ENCODE results near the gene RAB6A. TPM values are rescaled to one million over a fixed set of nuclear protein-coding genes. Genes with fewer than 3 reads are reported as not detected.

Gene RAB6A
- polyA plus RNA-seq, 2 of the 4 experiments (the other 2 are of a cell fraction) = 75.7 to 141 TPM

DNA sequence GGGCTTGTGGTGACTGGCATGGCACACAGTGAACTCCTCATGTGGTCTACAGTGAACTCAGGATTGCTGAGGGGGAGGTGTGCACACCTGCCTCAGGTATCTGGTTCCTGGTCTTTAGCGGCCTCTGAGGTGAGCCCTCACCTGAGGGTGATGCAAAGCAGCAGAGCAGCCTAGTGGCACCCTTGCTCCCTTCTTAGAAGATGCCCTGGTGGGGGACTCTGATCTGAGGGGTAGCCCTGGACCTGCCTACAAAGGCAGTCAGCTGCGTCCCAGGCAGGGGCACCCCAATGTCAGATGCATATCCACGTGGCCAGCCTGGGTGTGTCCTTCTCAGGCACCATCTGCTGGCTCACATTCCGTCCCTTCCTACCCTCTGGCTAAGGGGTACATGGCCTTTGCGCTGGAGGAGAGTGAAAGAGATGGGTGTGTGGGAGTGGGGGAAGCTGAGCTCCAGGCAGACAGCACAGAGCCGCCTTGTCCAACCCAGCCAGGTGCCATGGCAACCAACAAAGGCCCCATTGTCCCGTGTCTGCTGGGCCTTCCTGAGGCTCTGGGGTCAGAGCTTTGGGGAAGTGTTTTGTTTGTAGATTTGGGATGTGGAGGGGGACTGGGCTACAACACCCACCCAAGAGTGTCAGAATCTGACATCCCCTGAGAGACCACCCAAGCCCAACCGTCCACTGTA, 108.7 kb downstream of the RAB6A start:
- ATAC-seq = no peak

DNA sequence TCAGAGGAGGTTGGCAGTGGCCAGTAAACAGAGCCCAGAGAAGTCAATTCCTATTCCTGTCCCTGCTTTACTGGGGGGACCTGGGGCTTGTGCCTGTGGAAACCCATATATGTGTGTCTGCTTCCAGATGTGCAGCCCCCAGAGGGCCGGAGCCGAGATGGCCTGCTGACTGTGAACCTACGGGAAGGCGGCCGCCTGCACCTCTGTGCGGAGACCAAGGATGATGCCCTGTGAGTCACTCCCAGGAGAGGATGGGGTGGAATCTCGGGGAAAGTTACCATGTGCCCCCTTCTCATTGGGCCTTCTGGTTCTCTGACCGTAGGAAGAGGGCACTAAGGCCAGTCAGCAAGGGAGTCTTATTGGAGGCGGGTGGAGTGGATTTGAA, 109.2 kb downstream of the RAB6A start:
- no peak overlapping the region for H3K27ac ChIP-seq
- FAIRE-seq = no peak
- DNase-seq (ENCODE audit: low read depth in 1 of 2, low spot score in 1 of 2) = no peak
- H3K4me2 ChIP-seq = no peak overlapping the region
- 86% methylated on average over 9 of the region's 9 CpGs for WGBS (ENCODE audit: missing lambda C conversion rate)
- no peak overlapping the region for H3K4me3 ChIP-seq
- ChIA-PET POLR2A (no interaction called here), CTCF (interaction anchor here (1.9 to 8.7 kb wide), 2 partner anchors 9 kb away, joined by 6 to 81 read pairs; no protein-coding TSS in a partner anchor)
- H3K4me1 ChIP-seq = no peaks in the 10 kb centered on the region
- TF ChIP-seq RCOR1 (IDR thresholded peaks at IDR 0.05; ENCODE audit: low read depth, low read length) (no peak), ZSCAN20 (CRISPR knock-in tag; IDR thresholded peaks at IDR 0.05) (no peak), MAZ (IDR thresholded peaks at IDR 0.05; ENCODE audit: borderline replicate concordance, low read depth, low read length) (no peak), RAD21 (conservative IDR thresholded peaks at IDR 0.05 in 1 of 2, IDR thresholded peaks at IDR 0.05 in 1 of 2) (no peak), POLR2AphosphoS2 (conservative IDR thresholded peaks at IDR 0.05; ENCODE audit: low read length) (no peak), FOXS1 (CRISPR knock-in tag; IDR thresholded peaks at IDR 0.05) (no peak), HOXA7 (CRISPR knock-in tag; IDR thresholded peaks at IDR 0.05) (no peak), EHMT2 (IDR thresholded peaks at IDR 0.05; ENCODE audit: low read depth) (no peak), JUN (IDR thresholded peaks at IDR 0.05) (no peak), PHF8 (IDR thresholded peaks at IDR 0.05; ENCODE audit: borderline replicate concordance, low read depth) (no peak), RFX5 (IDR thresholded peaks at IDR 0.05) (no peak), KDM5A (IDR thresholded peaks at IDR 0.05) (no peak), BHLHE40 (IDR thresholded peaks at IDR 0.05; ENCODE audit: low read depth, low read length) (no peak), TP53 (CRISPR knock-in tag; IDR thresholded peaks at IDR 0.05) (no peak), MAFK (IDR thresholded peaks at IDR 0.05; ENCODE audit: partially characterized antibody) (no peak), RARB (CRISPR knock-in tag; IDR thresholded peaks at IDR 0.05) (no peak), JUNB (IDR thresholded peaks at IDR 0.05) (no peak)
- TF ChIP-seq, protein P1, sequence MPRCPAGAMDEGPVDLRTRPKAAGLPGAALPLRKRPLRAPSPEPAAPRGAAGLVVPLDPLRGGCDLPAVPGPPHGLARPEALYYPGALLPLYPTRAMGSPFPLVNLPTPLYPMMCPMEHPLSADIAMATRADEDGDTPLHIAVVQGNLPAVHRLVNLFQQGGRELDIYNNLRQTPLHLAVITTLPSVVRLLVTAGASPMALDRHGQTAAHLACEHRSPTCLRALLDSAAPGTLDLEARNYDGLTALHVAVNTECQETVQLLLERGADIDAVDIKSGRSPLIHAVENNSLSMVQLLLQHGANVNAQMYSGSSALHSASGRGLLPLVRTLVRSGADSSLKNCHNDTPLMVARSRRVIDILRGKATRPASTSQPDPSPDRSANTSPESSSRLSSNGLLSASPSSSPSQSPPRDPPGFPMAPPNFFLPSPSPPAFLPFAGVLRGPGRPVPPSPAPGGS (IDR thresholded peaks at IDR 0.05) = no peak
- TF ChIP-seq, protein P2, sequence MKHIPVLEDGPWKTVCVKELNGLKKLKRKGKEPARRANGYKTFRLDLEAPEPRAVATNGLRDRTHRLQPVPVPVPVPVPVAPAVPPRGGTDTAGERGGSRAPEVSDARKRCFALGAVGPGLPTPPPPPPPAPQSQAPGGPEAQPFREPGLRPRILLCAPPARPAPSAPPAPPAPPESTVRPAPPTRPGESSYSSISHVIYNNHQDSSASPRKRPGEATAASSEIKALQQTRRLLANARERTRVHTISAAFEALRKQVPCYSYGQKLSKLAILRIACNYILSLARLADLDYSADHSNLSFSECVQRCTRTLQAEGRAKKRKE (CRISPR knock-in tag; IDR thresholded peaks at IDR 0.05; ENCODE audit: low read depth) = no peak
- no peaks in the 10 kb centered on the region for H3K9me3 ChIP-seq
- no peak for ATAC-seq

More for the DNA sequence above, 108.7 kb downstream of the RAB6A start:
- Histone ChIP-seq H3K9me3 (no peaks in the 10 kb centered on the region), H3K4me3 (no peak overlapping the region), H3K27ac (no peak overlapping the region), H3K4me1 (no peaks in the 10 kb centered on the region), H3K4me2 (no peak overlapping the region)
- DNase-seq (ENCODE audit: low read depth in 1 of 2, low spot score in 1 of 2) = no peak
- ChIA-PET CTCF (interaction anchor here (1.8 to 12.0 kb wide), 4 partner anchors 9 to 345 kb away, joined by 5 to 167 read pairs (median 6); no protein-coding TSS in a partner anchor), POLR2A (no interaction called here)
- no peak for TF ChIP-seq TP53 (CRISPR knock-in tag; IDR thresholded peaks at IDR 0.05)
- no peak for TF ChIP-seq ESRRA (IDR thresholded peaks at IDR 0.05; ENCODE audit: borderline replicate concordance, low read length)
- no peak for TF ChIP-seq POLR2AphosphoS2 (conservative IDR thresholded peaks at IDR 0.05; ENCODE audit: low read length)
- TF ChIP-seq MAZ (IDR thresholded peaks at IDR 0.05; ENCODE audit: borderline replicate concordance, low read depth, low read length) = no peak
- TF ChIP-seq RFX5 (IDR thresholded peaks at IDR 0.05) = no peak
- no peak for TF ChIP-seq ZFP36 (IDR thresholded peaks at IDR 0.05; ENCODE audit: borderline replicate concordance, partially characterized antibody)
- TF ChIP-seq MAFK (IDR thresholded peaks at IDR 0.05; ENCODE audit: partially characterized antibody) = no peak
- TF ChIP-seq RNF2 (IDR thresholded peaks at IDR 0.05; ENCODE audit: borderline replicate concordance, low read depth) = no peak
- TF ChIP-seq, protein P3, sequence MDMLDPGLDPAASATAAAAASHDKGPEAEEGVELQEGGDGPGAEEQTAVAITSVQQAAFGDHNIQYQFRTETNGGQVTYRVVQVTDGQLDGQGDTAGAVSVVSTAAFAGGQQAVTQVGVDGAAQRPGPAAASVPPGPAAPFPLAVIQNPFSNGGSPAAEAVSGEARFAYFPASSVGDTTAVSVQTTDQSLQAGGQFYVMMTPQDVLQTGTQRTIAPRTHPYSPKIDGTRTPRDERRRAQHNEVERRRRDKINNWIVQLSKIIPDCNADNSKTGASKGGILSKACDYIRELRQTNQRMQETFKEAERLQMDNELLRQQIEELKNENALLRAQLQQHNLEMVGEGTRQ (IDR thresholded peaks at IDR 0.05) = no peak
- TF ChIP-seq PHF8 (IDR thresholded peaks at IDR 0.05; ENCODE audit: borderline replicate concordance, low read depth) = no peak
- no peak for FAIRE-seq
- WGBS (ENCODE audit: missing lambda C conversion rate) = 57% methylated on average over 6 of the region's 8 CpGs
